CD4-positive, alpha-beta T cell treated with Interleukin-4 for 1 hour (primary cell): ENCODE data around the gene DNAH10.

Experiments
- DNase-seq, 2 donors: peaks; one replicate each; pipeline ENCODE4 v3.0.0-alpha.2; 2020 to 2022

DNAH10 gene

GRCh38 chr12:123847876-123848275, 85.8 kb downstream of the DNAH10 start:
- no peak for DNase-seq

- no peak for DNase-seq
Observed at GRCh38 chr12:123849517-123849916, 87.4 kb downstream of the DNAH10 start.

- DNase-seq = no peak
Observed at GRCh38 chr12:123850246-123851134, 88.4 kb downstream of the DNAH10 start.

DNA sequence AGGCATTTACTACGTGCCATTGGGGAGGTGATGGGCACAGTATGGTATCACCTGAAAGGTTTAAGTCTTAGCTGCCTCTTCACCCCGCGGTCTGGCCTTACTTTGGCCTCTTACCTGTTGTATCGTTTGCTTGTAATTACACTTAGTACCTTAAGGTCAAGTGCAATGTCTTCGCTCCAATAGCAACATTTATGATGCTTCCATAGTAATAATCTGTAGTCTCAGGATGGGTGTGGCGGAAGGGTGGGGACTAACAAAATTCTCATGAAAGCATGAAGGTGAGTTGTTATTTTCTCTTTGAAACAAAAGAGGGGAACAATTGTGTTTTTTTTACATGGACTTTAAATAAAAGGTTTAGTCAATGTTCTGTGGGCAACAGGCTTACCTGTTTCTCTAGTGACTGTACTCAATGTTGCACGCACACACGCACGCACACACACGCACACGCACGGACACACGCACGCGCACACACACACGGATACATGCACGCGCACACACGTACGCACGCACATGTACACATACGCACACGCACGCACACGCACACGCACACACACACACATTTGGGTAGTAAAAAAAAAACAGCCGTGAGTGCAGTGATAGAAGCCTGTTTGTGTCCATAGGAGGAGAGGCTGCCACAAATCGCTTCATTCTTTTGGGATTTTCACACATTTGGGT, 91.4 kb downstream of the DNAH10 start:
- DNase-seq = no peak

DNA sequence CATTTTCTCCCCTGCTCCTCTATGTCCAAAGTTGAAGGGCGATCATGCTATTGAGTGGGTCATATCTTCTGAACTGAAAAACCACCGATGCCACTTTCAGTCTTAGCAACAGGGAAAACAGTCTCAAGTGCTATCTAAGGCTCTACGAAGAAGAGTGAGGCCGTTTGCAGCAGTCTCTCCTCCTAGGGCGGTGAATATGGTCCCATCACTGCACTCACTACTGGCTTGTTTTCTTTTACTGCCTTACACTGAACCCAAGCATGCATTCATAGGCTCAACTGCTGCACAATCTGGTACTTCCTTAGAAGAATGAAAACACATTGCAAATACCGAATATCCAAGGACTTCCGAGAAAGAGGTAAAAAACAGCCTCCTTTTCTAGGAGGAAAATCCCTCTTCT, 92.1 kb downstream of the DNAH10 start:
- DNase-seq = no peak

DNA sequence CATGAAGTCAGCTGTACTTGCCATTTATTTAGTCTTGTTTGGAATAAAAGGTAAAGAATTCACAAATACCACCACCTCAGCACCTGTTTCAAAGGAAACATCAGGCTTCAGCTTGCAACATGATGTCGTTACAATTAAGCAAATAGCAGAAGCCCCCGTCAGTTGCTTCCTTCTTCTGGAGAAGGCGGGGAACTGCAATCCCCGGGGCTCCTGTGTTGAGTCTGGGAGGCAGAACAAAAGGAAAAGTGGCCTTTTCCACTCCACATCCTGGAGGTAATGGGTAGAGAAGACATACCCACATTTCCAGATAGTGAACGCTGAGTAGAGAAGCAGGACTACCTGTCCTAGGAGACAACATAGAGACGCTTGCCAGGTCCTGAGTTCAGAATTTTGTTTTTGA, 92.8 kb downstream of the DNAH10 start:
- DNase-seq = no peak

DNA sequence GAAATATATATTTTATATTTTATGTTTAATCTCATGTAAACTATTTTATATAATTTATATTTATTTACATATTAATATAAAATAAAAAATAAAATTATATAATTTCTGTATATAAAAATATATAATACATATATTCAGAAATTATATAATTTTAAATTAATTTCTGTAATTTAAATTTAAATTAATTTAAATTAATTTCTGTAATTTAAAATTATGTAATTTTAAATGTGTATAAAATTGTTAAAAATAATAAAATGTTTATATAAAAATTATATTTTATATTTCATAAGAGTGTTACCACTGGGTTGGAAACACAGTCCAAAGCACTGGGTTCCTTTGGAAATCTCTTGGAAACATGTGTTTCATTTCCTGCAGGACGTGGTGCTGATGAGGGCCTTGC, 94.6 kb downstream of the DNAH10 start:
- no peak for DNase-seq

- no peak for DNase-seq
Observed at GRCh38 chr12:123858176-123858575, 96.1 kb downstream of the DNAH10 start.

DNA sequence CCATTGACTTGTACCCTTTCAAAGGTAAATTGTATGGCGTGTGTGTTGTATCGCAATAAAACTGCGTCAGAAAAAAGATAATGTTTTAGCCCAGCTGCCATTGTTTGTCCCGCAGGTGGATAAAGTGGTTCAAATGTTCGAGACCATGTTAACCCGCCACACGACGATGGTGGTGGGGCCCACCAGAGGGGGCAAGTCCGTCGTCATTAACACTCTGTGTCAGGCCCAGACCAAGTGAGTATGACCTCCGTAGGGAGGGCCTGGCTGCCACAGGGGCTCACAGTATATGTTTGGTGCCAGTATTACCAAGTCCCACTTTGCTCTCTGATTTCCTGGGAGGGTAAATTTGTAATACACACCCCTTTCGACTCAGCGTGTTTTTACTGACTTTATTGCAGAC, 96.9 kb downstream of the DNAH10 start:
- DNase-seq = no peak

- no peak for DNase-seq
Observed at GRCh38 chr12:123860377-123860776, 98.3 kb downstream of the DNAH10 start.

DNA sequence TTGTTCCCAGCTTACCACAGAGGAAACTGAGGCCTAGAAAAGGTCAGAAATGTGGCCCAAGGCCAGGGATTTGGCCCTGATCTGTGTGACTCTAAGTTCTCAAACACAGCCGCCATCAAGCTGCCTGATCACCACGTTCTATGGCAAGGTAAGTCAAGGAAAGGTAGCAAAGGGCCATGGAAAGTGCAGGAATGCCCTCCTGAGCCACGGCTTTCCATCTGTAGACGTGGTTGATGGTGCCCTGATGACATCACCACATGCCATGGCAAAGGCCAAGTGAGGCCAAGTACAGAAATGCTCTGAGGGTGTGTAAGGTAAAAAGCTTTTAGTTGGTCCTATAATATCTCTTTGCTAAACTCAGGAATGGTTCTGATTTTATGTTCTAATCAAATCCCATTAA, 99.3 kb downstream of the DNAH10 start:
- no peak for DNase-seq

DNA sequence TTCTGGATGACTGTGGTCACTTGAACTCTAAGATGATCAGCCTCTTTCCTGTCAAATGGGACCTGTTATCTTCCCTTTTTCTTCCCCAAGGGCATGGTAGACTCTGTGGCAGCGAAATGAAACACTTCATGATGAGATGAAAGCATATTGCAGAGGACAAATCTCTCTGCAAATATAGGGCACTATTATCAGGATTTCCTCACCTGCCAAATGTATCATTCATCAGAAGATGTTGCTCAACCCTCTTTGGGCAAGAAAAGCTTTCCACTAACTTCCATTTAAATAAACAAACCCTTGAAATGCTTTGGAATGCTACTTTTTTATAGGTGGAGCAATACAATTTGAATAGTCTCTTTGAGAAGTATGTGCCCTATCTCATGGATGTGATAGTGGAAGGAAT, 105.0 kb downstream of the DNAH10 start:
- no peak for DNase-seq

DNA sequence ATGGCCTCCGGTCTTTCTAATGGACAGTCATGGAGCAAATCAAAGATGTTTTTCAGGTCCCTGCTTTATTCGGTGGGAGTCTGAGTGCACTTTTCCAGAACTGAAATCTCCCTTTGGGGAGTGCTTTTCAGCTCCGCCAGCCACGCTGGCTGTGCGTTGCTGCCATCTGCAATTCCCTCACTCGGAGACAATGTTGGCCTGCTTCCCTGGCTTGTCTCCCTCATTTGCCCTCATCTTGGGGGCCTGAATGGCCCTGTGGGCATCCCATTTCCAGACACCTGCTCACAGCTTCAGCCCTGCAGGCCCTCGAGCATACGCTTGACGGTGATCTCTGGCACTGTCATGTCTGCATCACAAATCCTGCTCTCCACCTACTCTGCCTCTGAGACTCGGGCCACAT, 106.7 kb downstream of the DNAH10 start:
- DNase-seq = no peak

DNA sequence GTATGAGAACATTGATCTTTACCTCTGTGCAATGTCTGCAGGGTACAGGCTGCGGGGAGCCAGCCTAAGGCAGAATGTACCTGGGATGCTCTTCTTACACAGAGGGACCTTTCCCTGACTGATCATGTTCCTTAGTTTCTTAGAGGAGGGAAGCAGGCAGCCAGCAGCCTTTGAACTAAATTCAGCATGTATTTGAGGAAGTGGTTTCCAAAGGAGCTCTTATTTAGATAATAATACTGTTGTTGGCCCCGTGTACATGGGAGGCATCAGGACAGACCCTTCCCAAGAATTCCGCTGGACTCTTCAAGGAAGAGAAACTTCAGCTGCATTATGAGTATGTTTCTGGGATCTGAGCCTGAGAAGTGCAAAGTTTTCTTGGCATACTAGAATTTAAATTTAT, 111.7 kb downstream of the DNAH10 start:
- DNase-seq = no peak

GRCh38 chr12:123877968-123878367, 115.9 kb downstream of the DNAH10 start:
- DNase-seq = no peak

- no peak for DNase-seq
Observed at GRCh38 chr12:123879101-123879500, 117.0 kb downstream of the DNAH10 start.

DNA sequence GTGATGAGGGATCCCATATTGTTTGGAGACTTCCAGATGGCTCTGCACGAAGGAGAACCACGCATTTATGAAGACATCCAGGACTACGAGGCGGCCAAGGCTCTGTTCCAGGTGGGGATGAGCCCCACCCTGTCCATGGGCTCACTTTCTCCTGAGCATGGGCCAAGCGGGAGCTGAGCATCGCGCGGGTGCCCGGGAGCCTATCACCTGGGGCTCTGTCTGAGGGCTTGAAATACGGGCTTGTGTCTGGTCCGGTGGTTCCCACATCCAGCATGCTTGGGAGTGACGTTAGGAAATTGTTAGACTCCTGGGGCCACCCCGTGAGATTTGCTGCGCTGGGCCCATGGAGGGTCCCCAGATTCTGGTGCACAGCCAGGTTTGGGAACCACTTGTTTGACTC, 117.6 kb downstream of the DNAH10 start:
- no peak for DNase-seq

DNA sequence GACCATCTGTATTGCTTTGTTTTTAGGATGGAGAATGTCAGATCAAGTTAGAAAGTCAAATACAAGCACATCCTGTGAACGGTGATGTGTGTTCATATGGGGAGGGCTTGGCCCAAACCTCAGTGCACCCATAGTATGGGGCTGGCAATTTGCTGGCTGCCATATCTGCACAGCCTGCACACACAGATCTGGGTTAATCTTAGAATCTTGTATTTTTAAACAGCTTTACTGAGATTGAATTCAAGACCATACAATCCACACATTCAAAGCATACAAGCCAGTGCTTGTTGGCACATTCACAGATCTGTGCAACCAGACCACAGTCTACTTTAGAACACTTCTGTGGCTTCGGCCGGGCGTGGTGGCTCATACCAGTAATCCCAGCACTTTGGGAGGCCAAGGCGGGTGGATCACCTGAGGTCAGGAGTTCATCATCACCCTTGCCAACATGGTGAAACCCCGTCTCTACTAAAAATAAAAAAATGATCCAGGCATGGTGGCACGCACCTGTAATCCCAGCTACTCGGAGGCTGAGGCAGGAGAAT, 120.1 kb downstream of the DNAH10 start:
- DNase-seq = no peak

DNA sequence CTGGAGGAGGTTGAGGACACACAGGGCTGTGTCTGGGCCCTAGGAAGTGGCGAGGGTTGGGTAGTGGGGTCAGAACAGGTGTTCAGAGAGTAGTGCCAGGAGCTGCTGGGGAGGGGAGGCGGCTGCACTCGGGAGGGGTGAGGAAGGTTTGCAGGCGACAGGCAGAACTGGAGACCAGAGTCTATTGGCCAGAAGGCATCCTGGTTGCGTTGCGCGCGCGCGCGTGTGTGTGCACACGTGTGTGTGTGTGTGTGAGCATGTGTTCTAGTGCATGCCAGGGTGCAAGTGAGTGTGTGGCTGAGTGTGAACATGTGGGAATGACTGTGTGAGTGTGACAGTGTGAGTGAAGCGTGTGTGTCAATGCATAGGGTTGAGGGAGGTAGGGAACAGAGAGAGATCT, 124.2 kb downstream of the DNAH10 start:
- DNase-seq = no peak

- no peak for DNase-seq
Observed at GRCh38 chr12:123886931-123887582, 125.0 kb downstream of the DNAH10 start.

DNA sequence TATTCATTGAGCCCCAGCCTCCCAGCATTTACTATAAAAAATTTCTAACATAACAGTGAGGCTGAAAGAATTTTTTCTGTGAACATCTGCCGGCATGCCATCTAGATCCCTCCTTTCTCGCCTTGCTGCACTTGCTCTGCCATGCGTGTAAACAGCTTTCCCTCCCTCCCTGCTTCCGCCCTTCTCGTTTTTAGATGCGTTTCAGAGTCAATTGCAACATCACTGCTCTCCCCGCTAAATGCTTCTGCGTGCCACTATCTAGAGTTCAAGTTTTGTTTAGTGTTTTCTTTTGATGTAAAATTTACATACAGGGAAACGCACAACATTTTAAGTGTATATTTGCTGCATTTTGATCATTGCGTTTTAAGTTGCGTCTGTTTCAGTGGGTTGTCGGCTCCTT, 126.9 kb downstream of the DNAH10 start:
- DNase-seq = no peak

DNA sequence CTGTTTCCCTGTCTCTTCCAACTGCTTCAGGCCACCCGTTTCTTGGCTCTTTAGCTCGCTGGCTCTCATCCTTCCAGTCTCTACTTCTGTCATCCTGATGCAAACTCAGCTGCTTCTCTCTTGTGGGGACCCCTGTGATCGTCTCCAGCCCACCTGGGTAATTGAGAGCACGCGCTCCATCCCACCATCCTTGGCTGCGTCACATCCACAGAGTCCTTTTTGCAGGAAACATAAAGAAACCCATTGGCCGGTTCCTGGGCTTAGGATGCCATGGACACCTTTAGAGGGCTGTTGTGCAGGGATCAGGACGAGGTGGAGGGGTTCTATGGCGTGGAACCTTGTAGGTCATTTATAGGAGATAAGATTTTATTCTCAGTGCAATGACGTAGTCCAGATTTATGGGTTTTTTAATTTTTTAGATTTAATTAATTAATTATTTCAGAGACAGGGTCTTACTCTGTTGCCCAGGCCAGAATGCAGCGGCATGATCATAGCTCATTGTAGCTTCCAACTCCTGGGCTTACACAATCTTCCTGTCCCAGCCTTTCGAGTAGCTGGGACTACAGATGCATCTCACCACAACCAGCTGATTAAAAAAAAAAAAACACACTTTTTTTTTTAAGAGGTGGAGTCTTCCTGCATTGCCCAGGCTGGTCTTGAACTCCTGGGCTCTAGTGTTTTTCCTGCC, 127.9 kb downstream of the DNAH10 start:
- no peak for DNase-seq

- DNase-seq = no peak
Observed at GRCh38 chr12:123890536-123890902, 128.4 kb downstream of the DNAH10 start.
